Measurements from ENCODE around the gene DCLK1.

DNA sequence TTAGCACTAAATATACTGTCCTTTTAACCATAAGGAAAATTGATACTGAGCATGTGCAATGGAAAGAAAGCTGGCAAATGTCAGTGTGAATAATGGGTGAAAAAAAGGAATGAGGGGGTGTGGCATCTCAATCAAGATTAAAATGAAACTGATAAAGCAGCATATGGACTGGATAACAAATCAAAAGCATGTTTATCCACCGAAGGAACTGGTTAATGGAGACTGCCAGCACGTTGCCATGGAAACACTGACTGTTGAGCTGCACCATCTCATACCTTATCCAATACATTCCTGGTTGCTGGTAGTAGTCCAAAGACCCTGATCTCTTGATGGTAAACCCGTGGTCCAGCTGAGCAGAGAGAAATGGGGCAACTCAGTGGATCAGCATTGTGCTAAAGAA lies 343.2 kb downstream of the DCLK1 start:
- TF ChIP-seq, protein P1, sequence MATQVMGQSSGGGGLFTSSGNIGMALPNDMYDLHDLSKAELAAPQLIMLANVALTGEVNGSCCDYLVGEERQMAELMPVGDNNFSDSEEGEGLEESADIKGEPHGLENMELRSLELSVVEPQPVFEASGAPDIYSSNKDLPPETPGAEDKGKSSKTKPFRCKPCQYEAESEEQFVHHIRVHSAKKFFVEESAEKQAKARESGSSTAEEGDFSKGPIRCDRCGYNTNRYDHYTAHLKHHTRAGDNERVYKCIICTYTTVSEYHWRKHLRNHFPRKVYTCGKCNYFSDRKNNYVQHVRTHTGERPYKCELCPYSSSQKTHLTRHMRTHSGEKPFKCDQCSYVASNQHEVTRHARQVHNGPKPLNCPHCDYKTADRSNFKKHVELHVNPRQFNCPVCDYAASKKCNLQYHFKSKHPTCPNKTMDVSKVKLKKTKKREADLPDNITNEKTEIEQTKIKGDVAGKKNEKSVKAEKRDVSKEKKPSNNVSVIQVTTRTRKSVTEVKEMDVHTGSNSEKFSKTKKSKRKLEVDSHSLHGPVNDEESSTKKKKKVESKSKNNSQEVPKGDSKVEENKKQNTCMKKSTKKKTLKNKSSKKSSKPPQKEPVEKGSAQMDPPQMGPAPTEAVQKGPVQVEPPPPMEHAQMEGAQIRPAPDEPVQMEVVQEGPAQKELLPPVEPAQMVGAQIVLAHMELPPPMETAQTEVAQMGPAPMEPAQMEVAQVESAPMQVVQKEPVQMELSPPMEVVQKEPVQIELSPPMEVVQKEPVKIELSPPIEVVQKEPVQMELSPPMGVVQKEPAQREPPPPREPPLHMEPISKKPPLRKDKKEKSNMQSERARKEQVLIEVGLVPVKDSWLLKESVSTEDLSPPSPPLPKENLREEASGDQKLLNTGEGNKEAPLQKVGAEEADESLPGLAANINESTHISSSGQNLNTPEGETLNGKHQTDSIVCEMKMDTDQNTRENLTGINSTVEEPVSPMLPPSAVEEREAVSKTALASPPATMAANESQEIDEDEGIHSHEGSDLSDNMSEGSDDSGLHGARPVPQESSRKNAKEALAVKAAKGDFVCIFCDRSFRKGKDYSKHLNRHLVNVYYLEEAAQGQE (IDR thresholded peaks at IDR 0.05; ENCODE audit: insufficient replicate concordance, low read depth), result no peak
- TF ChIP-seq, protein P2, sequence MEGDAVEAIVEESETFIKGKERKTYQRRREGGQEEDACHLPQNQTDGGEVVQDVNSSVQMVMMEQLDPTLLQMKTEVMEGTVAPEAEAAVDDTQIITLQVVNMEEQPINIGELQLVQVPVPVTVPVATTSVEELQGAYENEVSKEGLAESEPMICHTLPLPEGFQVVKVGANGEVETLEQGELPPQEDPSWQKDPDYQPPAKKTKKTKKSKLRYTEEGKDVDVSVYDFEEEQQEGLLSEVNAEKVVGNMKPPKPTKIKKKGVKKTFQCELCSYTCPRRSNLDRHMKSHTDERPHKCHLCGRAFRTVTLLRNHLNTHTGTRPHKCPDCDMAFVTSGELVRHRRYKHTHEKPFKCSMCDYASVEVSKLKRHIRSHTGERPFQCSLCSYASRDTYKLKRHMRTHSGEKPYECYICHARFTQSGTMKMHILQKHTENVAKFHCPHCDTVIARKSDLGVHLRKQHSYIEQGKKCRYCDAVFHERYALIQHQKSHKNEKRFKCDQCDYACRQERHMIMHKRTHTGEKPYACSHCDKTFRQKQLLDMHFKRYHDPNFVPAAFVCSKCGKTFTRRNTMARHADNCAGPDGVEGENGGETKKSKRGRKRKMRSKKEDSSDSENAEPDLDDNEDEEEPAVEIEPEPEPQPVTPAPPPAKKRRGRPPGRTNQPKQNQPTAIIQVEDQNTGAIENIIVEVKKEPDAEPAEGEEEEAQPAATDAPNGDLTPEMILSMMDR (IDR thresholded peaks at IDR 0.05; ENCODE audit: insufficient read depth, low read length), result no peak
- no peak for TF ChIP-seq POLR2AphosphoS5 (IDR thresholded peaks at IDR 0.05; ENCODE audit: low read depth)
